ENCODE data around the gene LTC4S.

- no peak for TF ChIP-seq POLR2A (IDR thresholded peaks at IDR 0.05)
- TF ChIP-seq, protein P1, sequence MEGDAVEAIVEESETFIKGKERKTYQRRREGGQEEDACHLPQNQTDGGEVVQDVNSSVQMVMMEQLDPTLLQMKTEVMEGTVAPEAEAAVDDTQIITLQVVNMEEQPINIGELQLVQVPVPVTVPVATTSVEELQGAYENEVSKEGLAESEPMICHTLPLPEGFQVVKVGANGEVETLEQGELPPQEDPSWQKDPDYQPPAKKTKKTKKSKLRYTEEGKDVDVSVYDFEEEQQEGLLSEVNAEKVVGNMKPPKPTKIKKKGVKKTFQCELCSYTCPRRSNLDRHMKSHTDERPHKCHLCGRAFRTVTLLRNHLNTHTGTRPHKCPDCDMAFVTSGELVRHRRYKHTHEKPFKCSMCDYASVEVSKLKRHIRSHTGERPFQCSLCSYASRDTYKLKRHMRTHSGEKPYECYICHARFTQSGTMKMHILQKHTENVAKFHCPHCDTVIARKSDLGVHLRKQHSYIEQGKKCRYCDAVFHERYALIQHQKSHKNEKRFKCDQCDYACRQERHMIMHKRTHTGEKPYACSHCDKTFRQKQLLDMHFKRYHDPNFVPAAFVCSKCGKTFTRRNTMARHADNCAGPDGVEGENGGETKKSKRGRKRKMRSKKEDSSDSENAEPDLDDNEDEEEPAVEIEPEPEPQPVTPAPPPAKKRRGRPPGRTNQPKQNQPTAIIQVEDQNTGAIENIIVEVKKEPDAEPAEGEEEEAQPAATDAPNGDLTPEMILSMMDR (IDR thresholded peaks at IDR 0.05), result no peak
These were observed 20.3 kb downstream of the LTC4S start for GRCh38 chr5:179814090-179814489.

All from esophagus squamous epithelium (tissue), 4 donors.